ENCODE data around the gene GCH1.
A peak's percentile ranks its signal among the peaks of the same experiment; 100 is the strongest.

Gene GCH1

DNA sequence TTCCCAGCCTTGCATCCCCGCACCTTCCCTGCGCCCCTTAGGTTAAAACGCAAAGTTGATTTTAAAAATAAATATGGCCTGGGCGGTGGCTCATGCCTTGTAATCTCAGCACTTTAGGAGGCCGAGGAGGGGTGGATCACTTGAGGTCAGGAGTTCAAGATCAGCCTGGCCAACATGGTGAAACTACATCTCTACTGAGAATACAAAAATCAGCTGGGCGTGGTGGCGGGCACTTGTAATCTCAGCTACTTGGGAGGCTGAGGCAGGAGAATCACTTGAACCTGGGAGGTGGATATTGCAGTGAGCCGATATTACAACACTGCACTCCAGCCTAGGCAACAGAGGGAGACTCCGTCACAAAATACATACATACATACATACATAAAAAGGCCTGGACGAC is 96.0 kb downstream of the GCH1 start:
- H3K9ac ChIP-seq, result no peak overlapping the region
- H3K4me3 ChIP-seq (ENCODE audit: low read depth, low read length), result no peak overlapping the region
- TF ChIP-seq, protein P1, sequence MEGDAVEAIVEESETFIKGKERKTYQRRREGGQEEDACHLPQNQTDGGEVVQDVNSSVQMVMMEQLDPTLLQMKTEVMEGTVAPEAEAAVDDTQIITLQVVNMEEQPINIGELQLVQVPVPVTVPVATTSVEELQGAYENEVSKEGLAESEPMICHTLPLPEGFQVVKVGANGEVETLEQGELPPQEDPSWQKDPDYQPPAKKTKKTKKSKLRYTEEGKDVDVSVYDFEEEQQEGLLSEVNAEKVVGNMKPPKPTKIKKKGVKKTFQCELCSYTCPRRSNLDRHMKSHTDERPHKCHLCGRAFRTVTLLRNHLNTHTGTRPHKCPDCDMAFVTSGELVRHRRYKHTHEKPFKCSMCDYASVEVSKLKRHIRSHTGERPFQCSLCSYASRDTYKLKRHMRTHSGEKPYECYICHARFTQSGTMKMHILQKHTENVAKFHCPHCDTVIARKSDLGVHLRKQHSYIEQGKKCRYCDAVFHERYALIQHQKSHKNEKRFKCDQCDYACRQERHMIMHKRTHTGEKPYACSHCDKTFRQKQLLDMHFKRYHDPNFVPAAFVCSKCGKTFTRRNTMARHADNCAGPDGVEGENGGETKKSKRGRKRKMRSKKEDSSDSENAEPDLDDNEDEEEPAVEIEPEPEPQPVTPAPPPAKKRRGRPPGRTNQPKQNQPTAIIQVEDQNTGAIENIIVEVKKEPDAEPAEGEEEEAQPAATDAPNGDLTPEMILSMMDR (IDR thresholded peaks at IDR 0.05), result no peak
- no peaks in the 10 kb centered on the region for H3K9me3 ChIP-seq (ENCODE audit: control insufficient read depth, low read length)
- H3K79me2 ChIP-seq, result no peaks in the 10 kb centered on the region
- no peak overlapping the region for H3K4me2 ChIP-seq (ENCODE audit: low read length)
- H3K27me3 ChIP-seq (ENCODE audit: control insufficient read depth, insufficient read depth, low read length), result peaks cover 3% of the 10 kb centered on the region
- no peaks in the 10 kb centered on the region for H3K36me3 ChIP-seq (ENCODE audit: control insufficient read depth, insufficient read depth, low read length)
- peaks cover 12% of the 10 kb centered on the region for H3K4me1 ChIP-seq
- no peak overlapping the region for H2AFZ ChIP-seq
- no peak overlapping the region for H3K27ac ChIP-seq

DNA sequence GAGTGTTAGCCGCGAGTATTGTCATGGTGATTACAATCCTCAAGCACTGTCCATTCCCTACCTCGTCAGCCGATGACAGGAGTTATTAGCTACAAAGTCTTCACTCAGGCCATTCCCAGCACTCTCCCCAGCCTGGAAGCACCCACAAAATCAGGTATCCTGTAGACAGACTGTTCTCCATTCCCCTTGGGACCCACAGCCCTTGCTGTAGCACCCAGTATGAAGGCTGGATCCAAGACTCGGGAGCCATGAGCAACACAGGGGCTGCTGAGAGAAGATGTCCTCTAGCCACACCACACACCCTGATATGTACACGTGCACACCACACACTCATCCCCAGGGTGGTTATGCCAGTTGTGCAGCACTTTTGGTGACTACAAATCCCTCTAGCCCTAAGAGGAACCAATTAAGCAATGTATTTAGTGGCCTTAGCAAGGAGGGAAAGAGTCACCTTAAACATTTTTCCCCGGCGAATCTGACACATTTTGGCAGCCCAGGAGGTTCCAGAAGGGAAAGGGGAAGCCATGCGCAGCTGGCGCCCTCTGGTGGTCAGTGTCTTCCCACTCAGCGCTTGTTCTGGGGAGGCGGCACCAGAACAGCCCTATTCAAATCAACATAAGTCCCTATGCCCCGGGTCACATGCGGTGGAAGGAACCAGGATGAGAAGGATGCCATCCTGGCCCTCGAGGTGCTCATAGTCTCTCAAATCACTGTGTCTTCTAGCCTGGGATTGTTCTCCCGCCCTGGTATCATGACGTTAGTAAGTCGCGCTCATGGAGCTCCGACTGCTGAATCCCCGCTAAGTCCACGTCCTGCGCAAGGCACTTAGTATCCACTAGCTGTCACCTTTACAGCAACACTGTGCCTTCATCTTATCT is 96.9 kb downstream of the GCH1 start:
- Histone ChIP-seq H3K4me3 (ENCODE audit: low read depth, low read length) (no peak overlapping the region), H3K27me3 (ENCODE audit: control insufficient read depth, insufficient read depth, low read length) (no peaks in the 10 kb centered on the region), H3K9ac (no peak overlapping the region), H3K4me1 (peaks cover 12% of the 10 kb centered on the region), H3K79me2 (no peaks in the 10 kb centered on the region), H3K9me3 (ENCODE audit: control insufficient read depth, low read length) (no peaks in the 10 kb centered on the region), H3K4me2 (ENCODE audit: low read length) (no peak overlapping the region), H3K36me3 (ENCODE audit: control insufficient read depth, insufficient read depth, low read length) (no peaks in the 10 kb centered on the region), H2AFZ (peak overlapping the region; percentile 65), H3K27ac (no peak overlapping the region)
- TF ChIP-seq, protein P1 (IDR thresholded peaks at IDR 0.05), result peak; percentile 94

DNA sequence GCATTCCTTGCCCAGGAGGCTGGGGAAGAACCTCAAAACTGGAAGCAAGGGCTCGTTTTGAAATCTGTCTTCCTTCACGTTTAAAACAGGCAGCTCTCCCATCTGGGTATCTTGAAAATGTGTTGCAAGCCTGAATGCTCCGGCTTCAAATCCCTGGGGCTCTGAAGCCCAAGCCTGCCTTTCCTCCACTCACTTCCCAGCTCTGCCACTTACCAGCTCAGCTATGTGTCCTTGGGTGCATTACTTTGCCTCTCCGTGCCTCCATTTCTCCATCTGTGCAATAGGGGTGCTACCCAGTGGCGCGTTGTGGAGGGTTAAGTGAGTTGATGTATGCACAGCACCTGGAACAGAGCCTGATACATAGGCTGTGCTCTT is 97.6 kb downstream of the GCH1 start:
- Histone ChIP-seq H3K4me1 (peaks cover 12% of the 10 kb centered on the region), H3K9me3 (ENCODE audit: control insufficient read depth, low read length) (no peaks in the 10 kb centered on the region), H3K4me2 (ENCODE audit: low read length) (no peak overlapping the region), H3K9ac (no peak overlapping the region), H3K36me3 (ENCODE audit: control insufficient read depth, insufficient read depth, low read length) (no peaks in the 10 kb centered on the region), H3K27me3 (ENCODE audit: control insufficient read depth, insufficient read depth, low read length) (no peaks in the 10 kb centered on the region), H3K4me3 (ENCODE audit: low read depth, low read length) (no peak overlapping the region), H2AFZ (peak overlapping the region; percentile 65), H3K27ac (no peak overlapping the region), H3K79me2 (no peaks in the 10 kb centered on the region)
- TF ChIP-seq, protein P1 (IDR thresholded peaks at IDR 0.05), result no peak

DNA sequence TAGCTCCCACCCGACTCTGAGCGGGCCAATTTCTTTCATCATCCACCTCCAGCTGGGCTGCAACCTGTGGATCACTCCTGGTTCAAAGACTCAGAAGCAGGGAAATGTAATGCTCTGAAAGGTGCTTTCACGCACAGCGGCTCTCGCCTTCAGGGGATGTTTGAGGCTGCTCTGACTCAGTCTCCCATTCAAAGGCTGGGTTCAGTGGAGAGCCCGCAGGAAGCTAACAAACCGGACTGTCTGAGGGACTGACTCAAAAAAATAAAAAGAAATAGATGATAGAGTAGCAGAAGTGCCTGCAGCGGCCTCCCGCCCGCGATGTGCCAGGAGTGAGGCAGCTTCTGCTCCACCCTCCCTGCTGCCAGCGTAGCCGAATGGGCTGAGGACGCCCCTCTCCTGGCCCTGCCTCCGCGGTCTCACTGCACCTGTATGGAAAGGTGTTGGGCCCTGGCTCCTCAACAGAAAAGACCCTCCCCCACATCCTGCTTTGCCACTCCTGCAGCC is 98.0 kb downstream of the GCH1 start:
- H3K27ac ChIP-seq, result no peak overlapping the region
- H3K4me2 ChIP-seq (ENCODE audit: low read length), result no peak overlapping the region
- no peak overlapping the region for H3K4me3 ChIP-seq (ENCODE audit: low read depth, low read length)
- no peaks in the 10 kb centered on the region for H3K79me2 ChIP-seq
- TF ChIP-seq, protein P1 (IDR thresholded peaks at IDR 0.05), result no peak
- no peak overlapping the region for H3K9ac ChIP-seq
- no peaks in the 10 kb centered on the region for H3K36me3 ChIP-seq (ENCODE audit: control insufficient read depth, insufficient read depth, low read length)
- H3K4me1 ChIP-seq, result peaks cover 12% of the 10 kb centered on the region
- no peak overlapping the region for H2AFZ ChIP-seq
- H3K27me3 ChIP-seq (ENCODE audit: control insufficient read depth, insufficient read depth, low read length), result no peaks in the 10 kb centered on the region
- H3K9me3 ChIP-seq (ENCODE audit: control insufficient read depth, low read length), result no peaks in the 10 kb centered on the region
